ENCODE data around the gene TBC1D4. TPM values are rescaled to one million over a fixed set of nuclear protein-coding genes. Genes with fewer than 3 reads are reported as not detected.

Gene TBC1D4
- polyA plus RNA-seq, 1 donor from 2014 or later, result 3.9 TPM

DNA sequence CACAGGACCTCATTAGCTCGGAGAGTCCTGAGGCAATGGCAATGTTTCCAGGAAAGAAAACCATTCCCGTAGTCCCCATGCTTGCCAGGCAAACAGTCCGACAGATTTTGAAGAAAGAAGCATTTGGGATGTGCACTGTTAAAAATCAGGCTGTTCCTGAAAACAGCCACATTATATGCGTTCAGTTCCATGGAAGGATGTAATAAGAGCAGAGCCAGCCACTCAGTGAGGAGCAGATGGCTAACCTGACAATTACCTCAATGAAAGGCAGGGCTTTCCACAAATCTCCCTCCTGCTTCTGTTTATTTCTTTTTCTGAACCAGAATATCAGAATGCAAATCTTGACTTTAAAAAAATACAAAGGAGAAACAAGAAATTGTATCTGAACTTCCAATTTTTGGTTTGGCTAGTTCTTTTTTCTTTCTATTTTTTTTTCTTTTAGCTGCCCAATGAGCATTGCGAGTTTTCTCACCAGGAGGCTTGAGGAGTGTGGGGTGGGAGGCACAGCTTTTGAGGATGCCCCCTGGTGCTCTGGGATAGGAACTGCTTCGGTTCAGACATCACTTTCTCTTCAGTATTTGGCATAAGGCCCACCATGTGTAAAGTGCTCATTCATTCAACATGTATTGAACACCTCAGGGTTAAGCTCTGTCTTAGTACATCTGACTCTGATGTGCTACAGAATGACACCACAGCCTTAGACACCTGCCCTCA lies 124.2 kb downstream of the TBC1D4 start:
- no peak for TF ChIP-seq EP300 (conservative IDR thresholded peaks at IDR 0.05; ENCODE audit: poor library complexity, severe bottlenecking)
- TF ChIP-seq, protein P1, sequence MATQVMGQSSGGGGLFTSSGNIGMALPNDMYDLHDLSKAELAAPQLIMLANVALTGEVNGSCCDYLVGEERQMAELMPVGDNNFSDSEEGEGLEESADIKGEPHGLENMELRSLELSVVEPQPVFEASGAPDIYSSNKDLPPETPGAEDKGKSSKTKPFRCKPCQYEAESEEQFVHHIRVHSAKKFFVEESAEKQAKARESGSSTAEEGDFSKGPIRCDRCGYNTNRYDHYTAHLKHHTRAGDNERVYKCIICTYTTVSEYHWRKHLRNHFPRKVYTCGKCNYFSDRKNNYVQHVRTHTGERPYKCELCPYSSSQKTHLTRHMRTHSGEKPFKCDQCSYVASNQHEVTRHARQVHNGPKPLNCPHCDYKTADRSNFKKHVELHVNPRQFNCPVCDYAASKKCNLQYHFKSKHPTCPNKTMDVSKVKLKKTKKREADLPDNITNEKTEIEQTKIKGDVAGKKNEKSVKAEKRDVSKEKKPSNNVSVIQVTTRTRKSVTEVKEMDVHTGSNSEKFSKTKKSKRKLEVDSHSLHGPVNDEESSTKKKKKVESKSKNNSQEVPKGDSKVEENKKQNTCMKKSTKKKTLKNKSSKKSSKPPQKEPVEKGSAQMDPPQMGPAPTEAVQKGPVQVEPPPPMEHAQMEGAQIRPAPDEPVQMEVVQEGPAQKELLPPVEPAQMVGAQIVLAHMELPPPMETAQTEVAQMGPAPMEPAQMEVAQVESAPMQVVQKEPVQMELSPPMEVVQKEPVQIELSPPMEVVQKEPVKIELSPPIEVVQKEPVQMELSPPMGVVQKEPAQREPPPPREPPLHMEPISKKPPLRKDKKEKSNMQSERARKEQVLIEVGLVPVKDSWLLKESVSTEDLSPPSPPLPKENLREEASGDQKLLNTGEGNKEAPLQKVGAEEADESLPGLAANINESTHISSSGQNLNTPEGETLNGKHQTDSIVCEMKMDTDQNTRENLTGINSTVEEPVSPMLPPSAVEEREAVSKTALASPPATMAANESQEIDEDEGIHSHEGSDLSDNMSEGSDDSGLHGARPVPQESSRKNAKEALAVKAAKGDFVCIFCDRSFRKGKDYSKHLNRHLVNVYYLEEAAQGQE (IDR thresholded peaks at IDR 0.05; ENCODE audit: borderline replicate concordance), result no peak
- no peak for TF ChIP-seq SMC3 (conservative IDR thresholded peaks at IDR 0.05; ENCODE audit: poor library complexity)
- no peak for TF ChIP-seq MXI1 (conservative IDR thresholded peaks at IDR 0.05; ENCODE audit: poor library complexity, severe bottlenecking)
- TF ChIP-seq EZH2 (IDR thresholded peaks at IDR 0.05; ENCODE audit: borderline replicate concordance, insufficient read depth, low read length, poor library complexity, severe bottlenecking), result no peak
- Histone ChIP-seq H3K36me3 (ENCODE audit: insufficient read depth, low read length) (no peaks in the 10 kb centered on the region), H3K9me2 (ENCODE audit: insufficient read depth, low read length) (no peaks in the 10 kb centered on the region), H3K9me3 (ENCODE audit: low read length) (no peaks in the 10 kb centered on the region), H3K27ac (ENCODE audit: low read length) (no peak overlapping the region), H2AFZ (ENCODE audit: low read depth, low read length) (no peak overlapping the region), H4K20me1 (ENCODE audit: insufficient read depth) (no peaks in the 10 kb centered on the region), H3K27me3 (ENCODE audit: insufficient read depth, low read depth, low read length) (no peaks in the 10 kb centered on the region), H3K9ac (ENCODE audit: low read length) (no peak overlapping the region), H3K79me2 (replicated peaks; ENCODE audit: insufficient read depth, low read length) (no peaks in the 10 kb centered on the region), H3K4me3 (ENCODE audit: low read length) (no peak overlapping the region), H3F3A (ENCODE audit: insufficient read depth, low read length, poor library complexity, severe bottlenecking) (no peaks in the 10 kb centered on the region), H3K4me2 (ENCODE audit: low read length) (no peak overlapping the region)

DNA sequence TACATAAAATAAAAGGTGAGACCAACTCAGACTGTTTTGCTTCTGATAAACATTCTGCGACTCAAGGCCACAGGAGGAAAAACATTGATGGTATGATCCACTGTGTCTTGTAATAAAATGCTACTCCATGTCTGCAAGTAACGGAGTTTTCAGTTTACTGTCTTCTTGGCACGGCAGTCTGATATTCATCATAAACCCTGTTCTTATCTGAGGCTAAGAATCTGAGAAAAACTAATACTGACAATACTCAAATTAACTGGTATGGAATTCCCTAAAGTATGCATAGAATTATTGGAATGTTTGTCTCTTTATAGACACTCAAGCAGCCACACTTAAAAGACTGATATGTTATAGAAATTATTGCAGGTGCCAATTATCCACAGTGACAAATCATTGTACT lies 125.5 kb downstream of the TBC1D4 start:
- no peak overlapping the region for H3K4me2 ChIP-seq (ENCODE audit: low read length)

More for the DNA sequence above, 125.5 kb downstream of the TBC1D4 start:
- Histone ChIP-seq H3K36me3 (ENCODE audit: insufficient read depth, low read length) (no peaks in the 10 kb centered on the region), H2AFZ (ENCODE audit: low read depth, low read length) (no peak overlapping the region), H3K9me3 (ENCODE audit: low read length) (no peaks in the 10 kb centered on the region), H3F3A (ENCODE audit: insufficient read depth, low read length, poor library complexity, severe bottlenecking) (no peaks in the 10 kb centered on the region), H3K27ac (ENCODE audit: low read length) (no peak overlapping the region), H3K79me2 (replicated peaks; ENCODE audit: insufficient read depth, low read length) (no peaks in the 10 kb centered on the region), H4K20me1 (ENCODE audit: insufficient read depth) (no peaks in the 10 kb centered on the region), H3K9me2 (ENCODE audit: insufficient read depth, low read length) (no peaks in the 10 kb centered on the region), H3K4me3 (ENCODE audit: low read length) (no peak overlapping the region), H3K27me3 (ENCODE audit: insufficient read depth, low read depth, low read length) (no peaks in the 10 kb centered on the region), H3K9ac (ENCODE audit: low read length) (no peak overlapping the region)
- TF ChIP-seq EP300 (conservative IDR thresholded peaks at IDR 0.05; ENCODE audit: poor library complexity, severe bottlenecking), result no peak
- no peak for TF ChIP-seq TAF1 (IDR thresholded peaks at IDR 0.05; ENCODE audit: low read depth)
- TF ChIP-seq POLR2AphosphoS5 (IDR thresholded peaks at IDR 0.05), result no peak
- TF ChIP-seq MXI1 (conservative IDR thresholded peaks at IDR 0.05; ENCODE audit: poor library complexity, severe bottlenecking), result no peak
- no peak for TF ChIP-seq RAD21 (conservative IDR thresholded peaks at IDR 0.05)
- no peak for TF ChIP-seq SMC3 (conservative IDR thresholded peaks at IDR 0.05; ENCODE audit: poor library complexity)
- TF ChIP-seq, protein P2, sequence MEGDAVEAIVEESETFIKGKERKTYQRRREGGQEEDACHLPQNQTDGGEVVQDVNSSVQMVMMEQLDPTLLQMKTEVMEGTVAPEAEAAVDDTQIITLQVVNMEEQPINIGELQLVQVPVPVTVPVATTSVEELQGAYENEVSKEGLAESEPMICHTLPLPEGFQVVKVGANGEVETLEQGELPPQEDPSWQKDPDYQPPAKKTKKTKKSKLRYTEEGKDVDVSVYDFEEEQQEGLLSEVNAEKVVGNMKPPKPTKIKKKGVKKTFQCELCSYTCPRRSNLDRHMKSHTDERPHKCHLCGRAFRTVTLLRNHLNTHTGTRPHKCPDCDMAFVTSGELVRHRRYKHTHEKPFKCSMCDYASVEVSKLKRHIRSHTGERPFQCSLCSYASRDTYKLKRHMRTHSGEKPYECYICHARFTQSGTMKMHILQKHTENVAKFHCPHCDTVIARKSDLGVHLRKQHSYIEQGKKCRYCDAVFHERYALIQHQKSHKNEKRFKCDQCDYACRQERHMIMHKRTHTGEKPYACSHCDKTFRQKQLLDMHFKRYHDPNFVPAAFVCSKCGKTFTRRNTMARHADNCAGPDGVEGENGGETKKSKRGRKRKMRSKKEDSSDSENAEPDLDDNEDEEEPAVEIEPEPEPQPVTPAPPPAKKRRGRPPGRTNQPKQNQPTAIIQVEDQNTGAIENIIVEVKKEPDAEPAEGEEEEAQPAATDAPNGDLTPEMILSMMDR (IDR thresholded peaks at IDR 0.05; ENCODE audit: poor library complexity, severe bottlenecking), result no peak
